Islet precursor cell (in vitro differentiated cells): Measurements from ENCODE around the gene MRPL1.
"Not testable (repeated sequence)": the region's sequence is repeated elsewhere in the genome, so short reads cannot be mapped to it uniquely, and the experiment has no call there.

Experiments used
- DNase-seq: peaks from one replicate; pipeline ENCODE4 v3.0.0-alpha.2; 2018

Gene MRPL1

GRCh38 chr4:77852892-77853495 lies 9.6 kb upstream of the MRPL1 start:
- no peak for DNase-seq

- DNase-seq = no peak
Observed at GRCh38 chr4:77854431-77855111, 8.1 kb upstream of the MRPL1 start.

GRCh38 chr4:77856152-77856551 lies 6.5 kb upstream of the MRPL1 start:
- no peak for DNase-seq

- DNase-seq = no peak
Observed at GRCh38 chr4:77859256-77859655, 3.4 kb upstream of the MRPL1 start.

GRCh38 chr4:77861495-77861894 lies 1.1 kb upstream of the MRPL1 start:
- DNase-seq = no peak

GRCh38 chr4:77863341-77863740 lies 711 bp downstream of the MRPL1 start:
- DNase-seq = not testable (repeated sequence)

- no peak for DNase-seq
Observed at GRCh38 chr4:77865259-77865658, 2.6 kb downstream of the MRPL1 start.

GRCh38 chr4:77872723-77873445 lies 10.3 kb downstream of the MRPL1 start:
- DNase-seq = no peak

GRCh38 chr4:77877167-77877566 lies 14.5 kb downstream of the MRPL1 start:
- DNase-seq = no peak

GRCh38 chr4:77877771-77878565 lies 15.3 kb downstream of the MRPL1 start:
- DNase-seq = peak; percentile 60

- DNase-seq = no peak
Observed at GRCh38 chr4:77880784-77881183, 18.2 kb downstream of the MRPL1 start.

- no peak for DNase-seq
Observed at GRCh38 chr4:77881460-77882295, 19.0 kb downstream of the MRPL1 start.

GRCh38 chr4:77893451-77893850 lies 30.8 kb downstream of the MRPL1 start:
- DNase-seq = no peak

- DNase-seq = no peak
Observed at GRCh38 chr4:77899607-77900006, 37.0 kb downstream of the MRPL1 start.

- no peak for DNase-seq
Observed at GRCh38 chr4:77903186-77903585, 40.6 kb downstream of the MRPL1 start.

GRCh38 chr4:77905651-77906263 lies 43.1 kb downstream of the MRPL1 start:
- no peak for DNase-seq

- no peak for DNase-seq
Observed at GRCh38 chr4:77910676-77911075, 48.0 kb downstream of the MRPL1 start.

GRCh38 chr4:77911091-77911490 lies 48.5 kb downstream of the MRPL1 start:
- DNase-seq = no peak

GRCh38 chr4:77911842-77912450 lies 49.3 kb downstream of the MRPL1 start:
- no peak for DNase-seq

- no peak for DNase-seq
Observed at GRCh38 chr4:77913348-77913747, 50.7 kb downstream of the MRPL1 start.

- DNase-seq = no peak
Observed at GRCh38 chr4:77917075-77917474, 54.4 kb downstream of the MRPL1 start.

- DNase-seq = no peak
Observed at GRCh38 chr4:77917601-77918000, 55.0 kb downstream of the MRPL1 start.
